CD4-positive, CD25-positive, alpha-beta regulatory T cell (primary cell): ENCODE results near the gene SOX21. TPM values are rescaled to one million over a fixed set of nuclear protein-coding genes. Genes with fewer than 3 reads are reported as not detected.
A peak's percentile ranks its signal among the peaks of the same experiment; 100 is the strongest.

ENCODE experiments used
- ATAC-seq, 2 donors: fragments of 150-1000 bp; cut with Tn5 transposase; one replicate each; pipeline ENCODE4 v1.10.0; 2021; ENCODE audit warnings: low read depth in 2 of 2, moderate number of reproducible peaks in 2 of 2, moderate library complexity in 1 of 2
- DNase-seq, 3 donors: peaks; one replicate each; pipeline versions ENCODE4 v3.0.0 to v3.0.0-alpha.2; 2012 to 2022; ENCODE audit warnings: mixed read lengths in 1 of 3
- H3K27ac ChIP-seq: one replicate; pipeline ENCODE4 v1.7.0; 2013; ENCODE audit warnings: mild to moderate bottlenecking, low read length; ENCODE audit not compliant: insufficient read depth, poor library complexity, severe bottlenecking
- H3K27me3 ChIP-seq: one replicate; pipeline ENCODE4 v1.7.0; 2013; ENCODE audit warnings: low read length; ENCODE audit not compliant: control insufficient read depth, insufficient read depth
- H3K36me3 ChIP-seq: one replicate; pipeline ENCODE4 v1.7.0; 2013; ENCODE audit warnings: mild to moderate bottlenecking, low read length, moderate library complexity; ENCODE audit not compliant: control insufficient read depth, insufficient read depth
- H3K4me1 ChIP-seq: 2 replicates; pipeline ENCODE4 v1.7.0; 2013; ENCODE audit warnings: mild to moderate bottlenecking, low read length; ENCODE audit not compliant: insufficient read depth, control insufficient read depth, poor library complexity, severe bottlenecking
- H3K4me3 ChIP-seq: one replicate; pipeline ENCODE4 v1.7.0; 2013; ENCODE audit warnings: low read depth, mild to moderate bottlenecking, low read length, moderate library complexity
- H3K9me3 ChIP-seq, 2 experiments: 1 replicate in 1 of 2; 2 replicates in 1 of 2; pipeline ENCODE4 v1.7.0; 2013; ENCODE audit warnings: low read length in 2 of 2, mild to moderate bottlenecking in 1 of 2, moderate library complexity in 1 of 2; ENCODE audit not compliant: control insufficient read depth in 2 of 2
- H3K27ac Mint-ChIP-seq, 3 donors: one replicate each; pipeline ENCODE4 v1.8.0; 2020 to 2022; ENCODE audit warnings: mild to moderate bottlenecking in 3 of 3, mixed read lengths in 3 of 3, moderate library complexity in 2 of 3
- H3K27me3 Mint-ChIP-seq: one replicate; pipeline ENCODE4 v1.8.0; 2022; ENCODE audit warnings: mild to moderate bottlenecking, mixed read lengths
- H3K36me3 Mint-ChIP-seq: one replicate; pipeline ENCODE4 v1.8.0; 2020; ENCODE audit warnings: mixed read lengths
- H3K4me1 Mint-ChIP-seq, 4 donors: one replicate each; pipeline ENCODE4 v1.8.0; 2020 to 2022; ENCODE audit warnings: mixed read lengths in 4 of 4, mild to moderate bottlenecking in 1 of 4
- H3K4me3 Mint-ChIP-seq, 4 donors: one replicate each; pipeline ENCODE4 v1.8.0; 2020 to 2022; ENCODE audit warnings: mild to moderate bottlenecking in 4 of 4, mixed read lengths in 4 of 4, moderate library complexity in 3 of 4
- H3K9me3 Mint-ChIP-seq, 7 donors: one replicate each; pipeline ENCODE4 v1.8.0; 2020 to 2022; ENCODE audit warnings: mixed read lengths in 7 of 7, mild to moderate bottlenecking in 3 of 7, moderate library complexity in 2 of 7
- polyA plus RNA-seq, 4 donors: library from polyadenylated mRNA; unstranded; fragments of 300-500 nt; fragmentation: Illumina TruSeq; gene quantifications; one replicate each; pipeline ENCODE4 v1.2.3, GENCODE V29; 2021
- total RNA-seq: library from RNA; stranded (reverse); gene quantifications from one replicate; pipeline ENCODE4 v1.2.3, GENCODE V29; 2022

The SOX21 gene
- total and polyA plus RNA-seq, 5 donors from 2014 or later = not detected

- H3K36me3 Mint-ChIP-seq = peaks cover 6% of the 10 kb centered on the region
- H3K4me3 Mint-ChIP-seq = peak overlapping the region in 2 of 4 donors; percentile 48 to 80
- Histone ChIP-seq H3K4me3 (no peak overlapping the region), H3K36me3 (no peaks in the 10 kb centered on the region), H3K4me1 (peaks cover 28% of the 10 kb centered on the region), H3K27me3 (peaks cover 53% of the 10 kb centered on the region), H3K9me3 (peaks cover 0 to 7% of the 10 kb centered on the region in 2 experiments), H3K27ac (no peak overlapping the region)
- peaks cover 0 to 10% (median 1%) of the 10 kb centered on the region in 7 donors for H3K9me3 Mint-ChIP-seq
- H3K27ac Mint-ChIP-seq = no peak overlapping the region
- peaks cover 89% of the 10 kb centered on the region for H3K27me3 Mint-ChIP-seq
- ATAC-seq (no peak), DNase-seq (no peak)
- H3K4me1 Mint-ChIP-seq = peaks cover 17 to 33% (median 22%) of the 10 kb centered on the region in 4 donors
Measured at GRCh38 chr13:94707400-94708021, 4.8 kb downstream of the SOX21 start.

GRCh38 chr13:94706843-94707399, 5.4 kb downstream of the SOX21 start:
- peaks cover 91% of the 10 kb centered on the region for H3K27me3 Mint-ChIP-seq
- H3K27ac ChIP-seq = no peak overlapping the region
- H3K36me3 ChIP-seq = no peaks in the 10 kb centered on the region
- no peak overlapping the region for H3K4me3 ChIP-seq
- H3K9me3 ChIP-seq = peaks cover 0 to 7% of the 10 kb centered on the region in 2 experiments
- peaks cover 53% of the 10 kb centered on the region for H3K27me3 ChIP-seq
- peaks cover 14 to 28% (median 22%) of the 10 kb centered on the region in 4 donors for H3K4me1 Mint-ChIP-seq
- ATAC-seq = no peak
- H3K36me3 Mint-ChIP-seq = peaks cover 6% of the 10 kb centered on the region
- DNase-seq = no peak
- no peak overlapping the region for H3K4me3 Mint-ChIP-seq
- H3K4me1 ChIP-seq = peaks cover 22% of the 10 kb centered on the region
- no peak overlapping the region for H3K27ac Mint-ChIP-seq
- peaks cover 0 to 10% (median 1%) of the 10 kb centered on the region in 7 donors for H3K9me3 Mint-ChIP-seq

- Histone ChIP-seq H3K9me3 (peaks cover 0 to 7% of the 10 kb centered on the region in 2 experiments), H3K4me1 (peaks cover 17% of the 10 kb centered on the region), H3K27ac (no peak overlapping the region), H3K4me3 (no peak overlapping the region), H3K36me3 (no peaks in the 10 kb centered on the region), H3K27me3 (peaks cover 53% of the 10 kb centered on the region)
- Mint-ChIP-seq H3K27ac (no peak overlapping the region), H3K9me3 (peaks cover 0 to 10% (median 1%) of the 10 kb centered on the region in 7 donors), H3K27me3 (peaks cover 97% of the 10 kb centered on the region), H3K4me1 (peaks cover 14 to 28% (median 22%) of the 10 kb centered on the region in 4 donors), H3K4me3 (no peak overlapping the region), H3K36me3 (peaks cover 6% of the 10 kb centered on the region)
- DNase-seq (no peak), ATAC-seq (no peak)
Measured at GRCh38 chr13:94706101-94706842, 6.1 kb downstream of the SOX21 start.

GRCh38 chr13:94705081-94706030, 7.0 kb downstream of the SOX21 start:
- Mint-ChIP-seq H3K27me3 (peaks cover 99% of the 10 kb centered on the region), H3K27ac (no peak overlapping the region), H3K4me3 (no peak overlapping the region), H3K9me3 (peaks cover 0 to 10% (median under 1%) of the 10 kb centered on the region in 7 donors), H3K4me1 (peaks cover 12 to 23% (median 19%) of the 10 kb centered on the region in 4 donors), H3K36me3 (peaks cover 6% of the 10 kb centered on the region)
- no peak overlapping the region for H3K4me3 ChIP-seq
- no peak for DNase-seq
- H3K27ac ChIP-seq = no peak overlapping the region
- H3K27me3 ChIP-seq = peaks cover 57% of the 10 kb centered on the region
- H3K4me1 ChIP-seq = peaks cover 12% of the 10 kb centered on the region
- peaks cover 0 to 7% of the 10 kb centered on the region in 2 experiments for H3K9me3 ChIP-seq
- no peaks in the 10 kb centered on the region for H3K36me3 ChIP-seq
- no peak for ATAC-seq

GRCh38 chr13:94704377-94705080, 7.8 kb downstream of the SOX21 start:
- Histone ChIP-seq H3K9me3 (peaks cover 0 to 7% of the 10 kb centered on the region in 2 experiments), H3K4me1 (peaks cover 12% of the 10 kb centered on the region), H3K4me3 (no peak overlapping the region), H3K27me3 (peaks cover 59% of the 10 kb centered on the region), H3K27ac (no peak overlapping the region), H3K36me3 (no peaks in the 10 kb centered on the region)
- peaks cover 9 to 18% (median 15%) of the 10 kb centered on the region in 4 donors for H3K4me1 Mint-ChIP-seq
- peaks cover 6% of the 10 kb centered on the region for H3K36me3 Mint-ChIP-seq
- ATAC-seq = no peak
- no peak for DNase-seq
- H3K9me3 Mint-ChIP-seq = peaks cover 0 to 10% (median 0%) of the 10 kb centered on the region in 7 donors
- H3K27ac Mint-ChIP-seq = no peak overlapping the region
- H3K27me3 Mint-ChIP-seq = peaks cover 99% of the 10 kb centered on the region
- no peak overlapping the region for H3K4me3 Mint-ChIP-seq

- Histone ChIP-seq H3K4me3 (no peak overlapping the region), H3K9me3 (peaks cover 0 to 4% of the 10 kb centered on the region in 2 experiments), H3K27ac (no peak overlapping the region), H3K27me3 (peaks cover 54% of the 10 kb centered on the region), H3K4me1 (peaks cover 12% of the 10 kb centered on the region), H3K36me3 (no peaks in the 10 kb centered on the region)
- Mint-ChIP-seq H3K27me3 (peaks cover 94% of the 10 kb centered on the region), H3K9me3 (peaks cover 0 to 10% (median 0%) of the 10 kb centered on the region in 7 donors), H3K4me1 (peaks cover 9 to 18% (median 14%) of the 10 kb centered on the region in 4 donors), H3K27ac (no peak overlapping the region), H3K36me3 (peaks cover 6% of the 10 kb centered on the region), H3K4me3 (no peak overlapping the region)
- DNase-seq = no peak
- no peak for ATAC-seq
Measured at GRCh38 chr13:94703721-94704314, 8.5 kb downstream of the SOX21 start.
